ENCODE measurements around the gene SNX18. TPM values are rescaled to one million over a fixed set of nuclear protein-coding genes. Genes with fewer than 3 reads are reported as not detected.

The SNX18 gene
- polyA plus RNA-seq, 1 donor from 2014 or later = 4.0 TPM

Other genes with a start within 250 kb of the SNX18 start
- 10.9 TPM for gene ARL15, start 207.2 kb upstream of the SNX18 start, polyA plus RNA-seq
- gene HSPB3, start 62.1 kb upstream of the SNX18 start, polyA plus RNA-seq = not detected